GM21390 (cell line): Measurements from ENCODE around the gene CCDC106.

Experiments used
- ATAC-seq: cut with Tn5 transposase; IDR thresholded peaks from one replicate; pipeline ENCODE4 v1.9.1; 2021; ENCODE audit not compliant: unreplicated experiment

The CCDC106 gene

DNA sequence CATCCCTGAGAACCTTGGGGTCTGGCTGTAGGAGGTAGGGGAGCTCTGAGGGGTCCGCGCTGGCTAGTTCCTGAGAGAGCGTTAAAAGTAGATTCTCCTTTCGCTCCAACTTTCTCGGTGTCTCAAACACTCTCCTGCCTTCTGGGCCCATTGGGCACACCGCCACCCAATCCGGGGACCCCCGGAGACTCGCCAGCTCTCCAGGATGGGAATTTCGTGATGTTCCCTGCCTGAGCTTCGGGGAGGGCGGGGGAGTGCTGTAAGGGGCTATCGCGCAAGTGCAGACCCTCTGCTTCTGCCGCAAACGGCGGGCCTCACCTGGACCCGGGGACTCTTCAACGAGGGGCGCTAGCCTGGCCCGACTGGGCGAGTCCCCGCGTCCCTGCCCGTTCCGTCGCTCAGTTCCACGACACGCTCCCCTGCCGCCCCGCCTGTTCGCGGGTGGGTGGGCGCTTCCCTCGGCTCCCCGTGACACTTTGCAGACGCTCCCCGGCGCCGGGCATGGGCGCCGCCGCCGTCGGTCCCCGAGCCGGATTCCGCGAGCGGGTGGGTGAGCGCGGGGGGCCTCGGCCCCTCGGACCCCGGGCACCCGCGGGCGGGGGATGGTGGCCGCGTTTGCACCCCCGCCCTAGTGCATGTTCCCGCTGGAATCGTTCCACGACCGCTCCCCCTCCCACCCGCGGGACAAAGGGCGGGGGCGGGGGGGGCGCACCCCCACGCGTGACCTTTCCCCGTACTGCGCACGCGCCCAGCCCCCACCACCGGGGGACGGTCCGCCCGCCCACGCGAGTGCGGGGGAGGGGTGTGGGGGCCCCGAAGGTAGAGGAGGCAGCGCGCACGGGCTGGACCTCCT lies at the start of gene CCDC106:
Gene CCDC106 (plus strand): TSS at position 481 of the 853 bp plus-strand sequence. CDS start 835 bp downstream, outside the sequence.
- no peak for ATAC-seq

DNA sequence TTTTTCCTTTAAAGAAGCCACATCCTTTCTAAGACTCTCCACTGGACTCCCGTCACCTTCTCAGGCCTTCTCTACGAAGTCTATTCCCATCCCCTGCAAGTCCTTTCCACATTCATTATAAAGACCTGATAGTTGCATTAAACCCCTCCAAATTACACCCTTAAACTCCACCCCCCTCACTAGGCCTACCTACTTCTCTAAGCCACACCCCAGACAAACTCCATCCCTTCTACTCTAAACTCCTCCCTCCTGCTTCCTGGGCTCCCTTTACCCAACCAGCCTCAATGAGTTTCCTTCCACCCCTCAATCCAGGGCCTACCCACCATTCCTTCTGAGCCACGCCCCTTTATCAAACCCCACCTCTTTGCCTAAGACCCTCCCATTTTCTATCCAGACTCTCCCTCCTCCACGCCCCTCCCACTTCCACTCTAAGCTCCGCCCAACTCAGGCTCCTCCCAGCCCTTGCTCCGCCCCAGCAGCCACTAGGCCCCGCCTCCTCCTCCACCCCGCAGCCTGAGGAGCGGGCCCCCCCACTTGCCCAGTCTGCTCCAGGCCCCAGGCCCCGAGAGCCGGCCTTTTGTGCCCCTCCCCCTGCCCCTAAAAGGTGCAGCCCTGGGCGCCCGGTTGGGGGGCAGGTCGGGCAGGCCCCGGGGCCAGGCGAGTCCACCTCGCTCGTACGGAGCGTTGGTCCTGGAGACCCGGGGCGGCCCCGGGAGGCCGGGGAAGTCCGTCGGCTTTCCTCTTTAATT lies 49.1 kb upstream of the CCDC106 start:
- peak; percentile 45 for ATAC-seq

DNA sequence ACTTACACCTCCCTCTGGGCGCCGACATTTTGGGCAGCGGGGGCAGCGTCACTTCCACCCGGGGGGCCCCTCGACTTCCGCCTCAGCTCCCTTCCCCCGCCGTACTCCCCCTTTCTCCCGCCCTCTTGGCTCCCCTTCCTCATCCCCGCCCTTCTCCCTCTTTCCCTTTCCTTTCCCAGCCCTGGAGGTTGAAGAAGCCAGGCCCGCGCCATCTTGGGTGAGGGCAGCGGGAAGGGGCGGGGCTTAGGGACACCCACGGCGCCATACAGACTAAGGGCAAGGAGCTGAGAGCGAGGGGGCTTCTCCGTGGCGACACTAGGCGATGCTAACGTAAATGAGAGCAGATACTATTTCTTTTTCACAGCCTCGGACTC lies 48.6 kb upstream of the CCDC106 start, which contains the start of gene FIZ1:
Gene FIZ1 (minus strand): TSS at position 50 of the 374 bp plus-strand sequence. CDS start 1,652 bp downstream, outside the sequence.
- ATAC-seq, result peak; percentile 54

DNA sequence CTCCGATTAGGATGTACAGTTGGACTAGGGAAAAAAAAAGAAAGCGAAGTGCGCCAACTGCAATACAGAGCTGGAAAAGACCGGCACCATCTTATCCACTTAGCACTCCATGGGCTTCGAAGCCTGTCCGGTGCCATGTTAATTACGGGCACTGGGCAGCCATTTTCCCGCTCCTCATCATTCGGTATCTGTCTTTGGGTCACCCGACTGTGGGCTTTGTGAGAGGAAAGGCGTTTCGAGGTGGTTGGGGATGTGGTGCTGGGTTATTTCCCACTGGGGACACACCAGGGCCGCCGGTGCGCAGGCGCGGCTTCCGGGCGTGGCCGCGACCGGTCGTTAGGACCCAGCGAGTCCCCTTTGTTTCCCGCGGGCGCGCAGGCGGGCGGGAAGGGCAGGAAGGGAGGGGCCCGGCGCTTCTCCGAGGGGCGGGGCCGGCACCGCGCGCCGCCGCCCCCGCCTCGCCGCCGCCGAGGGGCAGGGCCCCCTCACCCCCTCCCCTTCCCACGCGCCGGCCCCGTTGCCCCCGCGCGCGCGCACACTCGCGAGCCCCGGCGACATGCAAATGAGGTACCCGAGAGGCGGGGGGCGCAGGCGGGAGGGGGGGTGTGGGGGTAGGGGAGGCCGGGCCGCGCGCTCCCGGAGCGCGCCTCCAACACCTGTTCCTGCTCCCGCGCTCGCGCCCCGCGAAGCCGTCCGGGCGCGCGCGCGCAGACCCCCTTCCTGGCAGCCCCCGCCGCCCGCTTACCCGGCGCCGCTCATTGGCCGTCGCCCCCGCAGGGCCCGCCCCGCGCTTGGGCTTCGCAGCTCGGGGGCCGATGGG lies 48.0 kb upstream of the CCDC106 start, which contains the start of gene ZNF524:
Gene ZNF524 (plus strand): TSS at position 447 of the 820 bp plus-strand sequence. CDS start 1,825 bp downstream, outside the sequence.
- ATAC-seq, result peak; percentile 32

DNA sequence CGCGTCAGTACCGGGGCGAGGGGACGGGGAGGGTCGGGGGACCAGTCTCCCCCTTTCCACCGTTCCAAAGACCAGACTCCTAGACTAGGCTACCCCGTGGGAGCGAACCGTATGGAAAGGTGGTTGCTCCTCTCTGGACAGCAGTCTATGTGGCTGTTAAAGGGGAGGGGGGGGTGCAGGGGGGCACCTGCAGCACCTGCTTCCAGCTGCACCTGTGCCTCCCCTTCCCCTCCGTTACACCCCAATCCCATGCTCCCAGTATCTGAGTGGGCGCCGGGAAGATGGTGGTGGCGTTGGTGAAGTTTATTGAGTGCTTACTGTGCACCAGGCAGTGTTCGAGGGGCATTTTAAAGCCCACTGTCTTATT lies 47.4 kb upstream of the CCDC106 start:
- ATAC-seq, result no peak

DNA sequence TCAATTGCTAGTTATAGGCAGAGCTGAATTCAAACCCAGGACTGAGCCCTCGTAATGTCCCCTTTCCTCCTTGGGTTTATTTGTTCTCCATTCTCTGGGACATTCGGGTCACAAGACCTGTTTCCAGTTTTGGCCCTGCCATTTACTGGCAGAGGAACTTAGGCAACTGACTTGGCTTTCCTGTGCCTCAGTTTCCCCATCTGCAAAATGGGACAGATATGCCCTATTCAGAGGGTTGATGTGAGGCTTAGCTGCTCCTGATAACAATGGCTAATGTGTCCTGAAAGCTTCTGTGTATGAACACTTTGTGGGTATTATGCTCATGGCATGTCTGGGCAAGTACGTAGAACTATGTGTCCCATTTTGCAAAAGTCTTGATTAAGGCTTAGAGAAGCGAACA lies 46.9 kb upstream of the CCDC106 start:
- no peak for ATAC-seq

DNA sequence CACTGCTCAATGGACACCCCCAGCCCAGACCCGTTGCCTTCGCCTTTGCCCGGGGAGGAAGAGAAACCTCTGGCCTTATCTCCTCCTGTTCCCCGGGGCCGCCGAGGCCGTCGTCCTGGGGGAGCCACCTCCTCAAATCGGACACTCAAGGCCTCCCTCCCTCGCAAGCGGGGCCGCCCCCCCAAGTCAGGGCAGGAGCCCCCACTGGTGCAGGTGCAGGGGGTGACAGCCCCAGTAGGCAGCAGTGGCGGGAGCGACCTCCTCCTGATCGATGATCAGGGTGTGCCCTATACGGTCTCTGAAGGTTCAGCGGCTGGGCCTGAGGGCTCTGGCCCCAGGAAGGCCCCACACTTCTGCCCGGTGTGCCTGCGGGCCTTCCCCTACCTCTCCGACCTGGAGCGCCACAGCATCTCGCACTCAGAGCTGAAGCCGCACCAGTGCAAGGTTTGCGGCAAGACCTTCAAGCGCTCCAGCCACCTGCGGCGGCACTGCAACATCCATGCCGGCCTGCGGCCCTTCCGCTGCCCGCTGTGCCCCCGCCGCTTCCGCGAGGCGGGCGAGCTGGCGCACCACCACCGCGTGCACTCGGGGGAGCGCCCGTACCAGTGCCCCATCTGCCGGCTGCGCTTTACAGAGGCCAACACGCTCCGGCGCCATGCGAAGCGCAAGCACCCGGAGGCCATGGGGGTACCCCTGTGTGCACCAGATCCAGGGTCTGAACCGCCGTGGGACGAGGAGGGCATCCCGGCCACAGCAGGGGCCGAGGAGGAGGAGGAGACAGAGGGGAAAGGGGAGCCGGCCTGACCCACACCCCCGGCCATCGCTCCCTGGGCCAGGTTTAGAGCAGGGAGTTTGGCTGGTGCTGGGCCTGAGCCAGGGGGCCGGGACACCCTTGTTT lies 45.7 kb upstream of the CCDC106 start:
- ATAC-seq, result no peak

DNA sequence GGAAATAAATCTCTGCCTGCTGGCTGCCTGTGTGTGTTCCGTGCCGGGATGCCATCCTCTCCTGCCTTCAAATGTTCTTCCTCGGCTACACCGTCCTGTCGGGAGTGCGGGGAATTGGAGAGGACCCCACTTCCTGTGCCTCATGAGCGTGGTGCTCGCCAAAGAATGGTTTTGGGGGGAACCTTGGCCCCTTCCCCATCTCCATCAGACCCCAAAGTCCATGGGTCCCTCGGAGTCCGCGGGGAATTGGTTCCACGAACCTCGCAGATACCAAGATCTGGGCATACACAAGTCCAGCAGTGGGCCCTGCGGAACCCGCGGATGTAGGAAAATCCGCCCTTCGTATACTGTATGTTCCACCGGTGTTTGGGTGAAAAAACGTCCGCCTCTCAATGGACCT lies 44.9 kb upstream of the CCDC106 start:
- no peak for ATAC-seq

DNA sequence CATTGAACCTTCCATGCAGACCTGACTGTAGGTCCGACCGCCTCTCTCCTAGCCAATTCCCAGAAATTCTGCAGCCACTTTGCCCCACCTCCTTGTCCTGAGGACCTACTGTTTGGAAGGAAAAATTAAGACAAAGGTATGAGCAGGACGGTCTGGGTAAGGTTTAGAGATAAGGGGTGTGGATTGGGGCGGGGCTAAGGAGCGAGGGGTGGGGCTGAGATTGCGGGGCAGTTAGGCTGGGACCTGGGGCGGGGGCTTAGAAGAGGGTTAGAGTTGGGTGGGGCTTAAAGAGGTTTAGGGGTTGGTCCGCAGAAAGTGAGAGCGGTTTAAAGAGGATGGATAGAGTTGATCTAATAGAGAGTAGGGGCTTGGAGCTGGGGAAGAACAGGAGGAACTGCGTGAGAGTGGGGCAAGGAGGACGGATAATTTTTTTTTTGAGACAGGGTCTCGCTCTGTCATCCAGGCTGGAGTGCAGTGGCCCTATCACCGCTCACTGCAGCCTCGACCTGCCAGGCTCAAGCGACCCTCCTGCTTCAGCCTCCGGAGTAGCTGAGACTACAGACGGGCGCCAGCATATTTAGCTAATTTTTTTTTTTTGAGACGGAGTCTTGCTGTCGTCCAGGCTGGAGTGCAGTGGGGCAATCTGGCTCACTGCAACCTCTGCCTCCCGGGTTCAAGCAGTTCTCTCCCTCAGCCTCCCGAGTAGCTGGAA lies 44.3 kb upstream of the CCDC106 start:
- ATAC-seq, result no peak

DNA sequence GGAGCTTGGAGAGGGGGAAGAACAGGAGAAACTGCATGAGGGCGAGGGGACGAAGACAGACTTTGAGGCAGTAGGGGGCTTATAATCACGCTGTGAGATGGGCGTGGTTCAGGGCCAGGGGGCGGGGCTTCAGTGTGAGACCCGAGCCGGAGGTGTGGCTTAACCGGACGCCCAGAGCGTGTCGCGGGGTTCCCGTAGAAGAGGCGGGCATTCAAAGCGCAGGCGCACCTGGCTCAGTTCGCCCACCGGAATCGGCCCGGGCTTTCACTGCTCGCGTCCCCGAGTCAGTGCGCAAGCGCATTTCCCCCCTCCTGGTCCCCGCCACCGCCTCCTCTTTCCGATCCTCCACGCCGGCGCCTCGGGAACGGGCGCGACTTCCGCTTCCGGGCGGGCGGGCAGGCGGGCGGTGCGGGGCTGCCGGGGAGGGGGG lies 42.8 kb upstream of the CCDC106 start:
- ATAC-seq, result peak; percentile 60

DNA sequence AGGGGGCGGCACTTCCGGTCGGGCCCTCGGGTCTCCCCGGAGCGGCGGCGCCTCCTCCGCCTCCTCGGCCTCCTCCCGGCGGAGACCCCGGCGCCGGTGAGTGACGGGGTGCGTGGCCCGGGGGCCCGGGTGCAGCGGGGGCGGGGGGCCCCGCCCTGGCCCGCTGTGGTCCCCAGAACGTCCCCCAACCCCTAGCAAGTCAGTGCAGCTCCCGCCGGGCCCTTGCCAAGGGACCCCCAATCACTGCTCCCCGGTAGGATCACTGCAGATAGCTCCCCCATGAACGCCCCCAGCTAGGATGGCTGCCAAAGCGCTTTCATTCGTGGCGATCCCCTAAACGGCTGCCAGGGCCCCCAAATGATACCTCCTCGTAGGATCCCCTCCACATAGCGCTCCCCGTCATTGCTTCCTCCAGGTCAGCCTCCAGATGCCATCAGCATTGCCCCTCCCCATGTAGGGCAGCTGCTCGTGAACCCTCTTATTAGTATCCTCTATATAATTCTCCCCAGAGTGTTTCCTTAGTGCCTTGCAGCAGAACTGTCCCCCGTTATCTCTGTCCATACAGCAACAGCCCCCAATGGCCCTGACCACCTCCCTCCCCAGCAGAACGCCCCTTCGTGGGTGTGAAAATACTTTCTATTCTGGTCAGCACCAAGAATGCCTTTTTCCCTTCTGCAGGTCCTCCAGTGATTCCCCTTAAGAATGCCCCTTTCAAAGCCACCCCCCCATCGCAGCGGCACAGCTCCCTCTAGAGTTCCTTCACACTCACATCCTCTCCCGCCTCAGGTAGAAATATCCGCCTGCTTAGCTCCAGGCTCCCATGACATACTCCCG lies 42.2 kb upstream of the CCDC106 start, which contains the start of gene ZNF865:
Gene ZNF865 (plus strand): TSS at position 11 of the 834 bp plus-strand sequence. CDS start 7,972 bp downstream, outside the sequence.
- ATAC-seq, result peak; percentile 36

DNA sequence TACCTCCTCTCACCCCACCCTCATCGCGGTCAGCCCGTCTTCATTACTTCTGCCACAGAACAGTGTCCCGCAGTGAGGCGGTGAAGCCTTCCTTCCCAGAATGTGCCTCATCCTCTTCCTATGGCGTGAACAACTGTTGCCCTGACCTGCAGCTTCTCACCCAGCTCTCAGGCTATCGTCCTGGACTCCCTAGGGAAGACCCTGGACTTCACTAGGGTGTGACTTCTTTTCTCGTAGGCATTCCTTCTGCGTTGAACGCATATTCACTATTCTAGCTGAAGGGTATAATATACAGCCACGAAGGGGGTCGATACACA lies 41.6 kb upstream of the CCDC106 start:
- ATAC-seq, result no peak

DNA sequence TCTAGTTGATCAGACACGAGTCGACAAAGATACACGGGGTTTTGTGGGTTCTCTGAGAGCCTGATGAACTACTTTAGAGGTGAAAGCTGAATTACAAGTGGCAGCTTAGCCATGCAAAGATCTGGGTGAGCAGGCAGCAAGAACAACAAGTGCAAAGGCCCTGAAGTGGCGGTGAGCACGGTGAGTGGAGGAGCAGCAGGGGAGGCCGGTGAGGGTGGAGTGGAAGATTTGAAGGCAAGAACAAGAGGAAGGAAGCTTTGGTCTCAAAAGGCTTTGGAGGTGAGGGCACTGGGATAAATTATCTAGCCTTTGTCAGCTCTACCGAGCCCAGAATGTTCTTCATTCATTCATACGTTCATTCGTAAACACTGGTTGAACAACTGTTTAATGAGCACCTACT lies 41.2 kb upstream of the CCDC106 start:
- no peak for ATAC-seq

DNA sequence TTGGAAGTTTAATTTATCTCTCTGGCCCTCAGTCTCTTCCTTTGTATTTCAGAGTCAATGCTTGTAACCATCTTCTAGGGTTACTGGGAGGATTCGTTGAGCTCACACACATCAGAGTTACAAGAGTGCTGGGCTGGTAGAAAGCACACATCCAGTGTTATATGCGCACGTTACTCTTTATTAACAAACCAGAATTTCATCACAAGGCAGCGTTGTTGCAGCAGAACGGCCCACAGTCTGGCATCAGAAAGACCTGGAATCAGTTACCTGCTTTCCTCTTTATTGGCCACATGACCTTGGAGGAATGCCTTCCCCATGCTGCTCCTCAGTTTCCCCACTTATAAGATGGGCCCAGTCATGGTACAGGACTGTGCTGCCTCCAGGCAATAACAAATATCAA lies 38.7 kb upstream of the CCDC106 start:
- no peak for ATAC-seq

DNA sequence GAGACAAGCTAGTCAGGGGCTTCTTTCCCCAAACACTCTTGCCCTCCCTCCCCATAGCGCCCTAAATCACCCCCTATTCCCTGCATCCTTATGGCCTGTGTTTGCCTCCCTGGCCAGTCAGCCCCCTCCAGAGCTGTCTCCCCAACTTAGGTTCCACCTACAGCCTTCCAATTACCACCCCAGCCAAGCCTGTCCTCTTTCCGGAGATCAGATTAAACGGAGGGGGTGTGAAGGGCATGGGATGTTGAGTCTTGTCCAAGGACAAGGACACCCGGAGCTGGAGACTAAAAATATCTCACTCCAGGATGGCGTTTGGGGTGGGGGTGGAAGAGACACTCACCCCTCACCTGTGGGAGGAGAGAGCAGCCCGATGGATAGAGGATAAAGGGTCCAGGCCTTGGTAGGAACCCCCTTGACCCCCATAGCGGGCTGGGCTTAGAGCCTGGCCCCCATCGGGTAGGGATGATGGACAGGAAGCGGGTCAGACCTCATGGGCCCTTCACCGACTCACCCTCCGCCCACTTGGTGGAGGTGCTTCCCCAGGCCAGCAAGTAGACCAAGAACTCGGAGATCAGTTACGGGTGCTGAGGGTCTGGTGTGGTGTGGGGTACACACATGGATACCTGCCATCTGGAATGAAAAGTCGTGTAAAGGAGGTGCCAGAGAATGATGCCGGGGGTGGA lies 36.6 kb upstream of the CCDC106 start:
- no peak for ATAC-seq

DNA sequence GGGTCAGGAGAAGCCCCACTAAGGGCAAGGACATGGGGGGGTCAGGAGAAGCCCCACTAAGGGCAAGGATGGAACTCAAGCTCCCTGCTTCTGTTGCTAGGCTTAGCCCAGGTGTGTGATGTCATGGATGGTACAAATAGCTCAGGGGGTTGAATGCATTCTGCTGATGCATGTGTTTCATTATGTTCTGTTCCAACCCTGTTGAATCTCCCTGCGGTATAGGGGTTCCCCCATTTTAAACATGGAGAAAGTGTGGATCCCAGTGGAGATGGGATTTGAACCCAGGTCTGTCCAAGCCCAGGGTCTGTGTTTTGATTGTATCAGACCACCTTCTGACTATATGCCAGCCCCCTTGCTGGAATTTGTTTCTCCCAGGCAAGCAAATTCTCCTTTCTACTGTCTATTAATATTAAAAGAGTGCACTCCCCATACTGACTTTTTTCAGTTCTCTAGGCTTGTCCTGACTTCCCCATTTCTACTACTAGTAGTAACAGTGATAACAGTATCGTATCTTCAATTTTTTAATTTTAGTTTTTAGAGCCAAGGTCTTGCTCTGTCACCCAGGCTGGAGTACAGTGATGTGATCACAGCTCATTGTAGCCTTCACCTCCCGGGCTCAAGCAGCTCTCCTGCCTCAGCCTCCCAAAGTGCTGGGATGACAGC lies 35.9 kb upstream of the CCDC106 start:
- ATAC-seq, result no peak

DNA sequence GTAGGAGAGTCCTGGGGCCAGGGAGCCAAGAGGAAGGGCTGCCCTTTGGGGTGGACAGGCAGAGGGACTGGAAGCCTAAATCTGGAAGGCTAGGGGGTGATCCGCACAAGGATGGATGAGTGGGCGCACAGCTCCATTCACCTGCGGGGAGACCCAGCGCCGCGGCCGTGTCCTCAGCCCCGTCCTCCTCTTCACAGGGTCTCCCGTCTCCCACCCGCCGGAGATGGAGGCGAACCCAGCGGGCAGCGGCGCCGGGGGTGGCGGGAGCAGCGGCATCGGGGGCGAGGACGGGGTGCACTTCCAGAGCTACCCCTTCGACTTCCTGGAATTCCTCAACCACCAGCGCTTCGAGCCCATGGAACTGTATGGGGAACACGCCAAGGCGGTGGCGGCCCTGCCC lies 34.6 kb upstream of the CCDC106 start:
- no peak for ATAC-seq
